ENCODE results near the gene SERPINB13. TPM values are rescaled to one million over a fixed set of nuclear protein-coding genes. Genes with fewer than 3 reads are reported as not detected.
"Not testable (repeated sequence)": the region's sequence is repeated elsewhere in the genome, so short reads cannot be mapped to it uniquely, and the experiment has no call there.

The SERPINB13 gene
- total RNA-seq, 1 donor from 2014 or later: not detected

GRCh38 chr18:63590966-63591695, 4.0 kb downstream of the SERPINB13 start:
- DNase-seq: no peak

GRCh38 chr18:63591725-63592124, 4.6 kb downstream of the SERPINB13 start:
- DNase-seq: no peak

GRCh38 chr18:63592471-63592870, 5.3 kb downstream of the SERPINB13 start:
- DNase-seq: no peak

GRCh38 chr18:63596964-63597363, 9.8 kb downstream of the SERPINB13 start:
- no peak for DNase-seq

GRCh38 chr18:63603355-63603754, 16.2 kb downstream of the SERPINB13 start:
- DNase-seq: no peak

GRCh38 chr18:63603772-63604171, 16.6 kb downstream of the SERPINB13 start:
- no peak for DNase-seq

- DNase-seq: no peak
Measured at GRCh38 chr18:63604791-63605567, 17.8 kb downstream of the SERPINB13 start.

GRCh38 chr18:63606526-63606925, 19.4 kb downstream of the SERPINB13 start:
- DNase-seq: no peak

GRCh38 chr18:63613420-63613819, 26.3 kb downstream of the SERPINB13 start:
- DNase-seq: no peak

GRCh38 chr18:63617049-63617914, 30.1 kb downstream of the SERPINB13 start:
- no peak for DNase-seq

- DNase-seq: no peak
Measured at GRCh38 chr18:63617915-63618234, 30.7 kb downstream of the SERPINB13 start.

GRCh38 chr18:63619661-63620060, 32.5 kb downstream of the SERPINB13 start:
- no peak for DNase-seq

GRCh38 chr18:63624863-63625262, 37.7 kb downstream of the SERPINB13 start:
- no peak for DNase-seq

- DNase-seq: no peak
Measured at GRCh38 chr18:63626431-63626830, 39.3 kb downstream of the SERPINB13 start.

- DNase-seq: no peak
Measured at GRCh38 chr18:63627819-63628218, 40.7 kb downstream of the SERPINB13 start.

- no peak for DNase-seq
Measured at GRCh38 chr18:63637703-63638102, 50.6 kb downstream of the SERPINB13 start.

- DNase-seq: not testable (repeated sequence)
Measured at GRCh38 chr18:63641157-63641680, 54.1 kb downstream of the SERPINB13 start.

GRCh38 chr18:63642668-63643356, 55.7 kb downstream of the SERPINB13 start:
- not testable (repeated sequence) for DNase-seq

- DNase-seq: not testable (repeated sequence)
Measured at GRCh38 chr18:63644142-63644541, 57.0 kb downstream of the SERPINB13 start, which contains the start of gene SERPINB4. SERPINB4 (minus strand) TSS chr18:63644256; CDS start chr18:63643577, 679 bp downstream.

- not testable (repeated sequence) for DNase-seq
Measured at GRCh38 chr18:63644694-63645093, 57.6 kb downstream of the SERPINB13 start.

- DNase-seq: no peak
Measured at GRCh38 chr18:63646936-63647335, 59.8 kb downstream of the SERPINB13 start.

GRCh38 chr18:63648241-63648640, 61.1 kb downstream of the SERPINB13 start:
- DNase-seq: no peak

All from dermis blood vessel endothelial cell (primary cell).